MCF 10A (cell line): ENCODE results near the gene GAMT. TPM values are rescaled to one million over a fixed set of nuclear protein-coding genes. Genes with fewer than 3 reads are reported as not detected.

Experiments used
- BruUV-seq: library from RNA; stranded (reverse); fragments of 400-500 nt; replicated peaks from 2 replicates; lab custom pipeline; 2021; lab: Mats Ljungman, UMichigan
- CTCF ChIA-PET: fragments of 300-600 bp; sonication (Branson Sonifier 250); formaldehyde crosslinking; extraction: SDS; loops from one replicate; lab custom pipeline; 2021; ENCODE audit warnings: antibody characterized with exemption, inconsistent platforms; lab: Yijun Ruan, JAX
- POLR2A ChIA-PET: fragments of 300-600, 350-650 bp; sonication (Branson Sonifier 250); formaldehyde crosslinking; extraction: SDS; loops from one replicate; lab custom pipeline; 2020; ENCODE audit warnings: antibody characterized with exemption, inconsistent platforms; lab: Yijun Ruan, JAX
- DNase-seq: peaks from one replicate; pipeline ENCODE4 v3.0.0-alpha.2; 2018; ENCODE audit not compliant: unreplicated experiment
- H3K27ac Mint-ChIP-seq: one replicate; pipeline ENCODE4 v1.8.0; 2022; ENCODE audit warnings: mild to moderate bottlenecking, low read depth, mixed read lengths; ENCODE audit not compliant: unreplicated experiment
- H3K27me3 Mint-ChIP-seq: one replicate; pipeline ENCODE4 v1.8.0; 2022; ENCODE audit warnings: mixed read lengths; ENCODE audit not compliant: insufficient read depth, unreplicated experiment
- H3K36me3 Mint-ChIP-seq: one replicate; pipeline ENCODE4 v1.8.0; 2022; ENCODE audit warnings: mild to moderate bottlenecking, moderate library complexity, mixed read lengths; ENCODE audit not compliant: insufficient read depth, unreplicated experiment
- H3K4me1 Mint-ChIP-seq: one replicate; pipeline ENCODE4 v1.8.0; 2022; ENCODE audit warnings: mixed read lengths; ENCODE audit not compliant: insufficient read depth, unreplicated experiment
- H3K4me3 Mint-ChIP-seq: one replicate; pipeline ENCODE4 v1.8.0; 2022; ENCODE audit warnings: mild to moderate bottlenecking, moderate library complexity, mixed read lengths; ENCODE audit not compliant: unreplicated experiment
- H3K9me3 Mint-ChIP-seq: one replicate; pipeline ENCODE4 v1.8.0; 2022; ENCODE audit warnings: mixed read lengths; ENCODE audit not compliant: unreplicated experiment
- CTCF ChIP-seq: fragments of 200-600 bp; IDR thresholded peaks from one replicate; pipeline ENCODE4 v1.8.0; 2022; ENCODE audit warnings: antibody characterized with exemption, mild to moderate bottlenecking; ENCODE audit not compliant: unreplicated experiment
- intact Hi-C: fragments of 100-400 bp; cut with micrococcal nuclease; formaldehyde crosslinking; loops from 2 replicates; pipeline ENCODE4 v1.14.1; 2022
- total RNA-seq: library from RNA; stranded (reverse); gene quantifications from 2 replicates; pipeline ENCODE4 v1.2.3, GENCODE V29; 2022

GAMT gene
- total RNA-seq, 1 experiment from 2014 or later, result 7.0 TPM

- no peaks in the 10 kb centered on the region for H3K9me3 Mint-ChIP-seq
- no peak for DNase-seq
- TF ChIP-seq CTCF, result no peak
- CTCF ChIA-PET, result interaction anchor here (0.6 to 0.8 kb wide), 2 partner anchors 36 to 77 kb away, joined by 3 to 5 read pairs; no protein-coding TSS in a partner anchor
- H3K4me1 Mint-ChIP-seq, result peaks cover 8% of the 10 kb centered on the region
- no peaks in the 10 kb centered on the region for H3K27me3 Mint-ChIP-seq
- H3K4me3 Mint-ChIP-seq, result peak overlapping the region; percentile 79
- H3K36me3 Mint-ChIP-seq, result peaks cover 40% of the 10 kb centered on the region
- POLR2A ChIA-PET, result no interaction called here
- BruUV-seq, result no TSS peak
- H3K27ac Mint-ChIP-seq, result peak overlapping the region; percentile 71
- intact Hi-C loops, result no loop called here
Measured at GRCh38 chr19:1355568-1356507, 45.5 kb downstream of the GAMT start.

GRCh38 chr19:1354970-1355567, 46.3 kb downstream of the GAMT start:
- intact Hi-C loops, result no loop called here
- H3K9me3 Mint-ChIP-seq, result no peaks in the 10 kb centered on the region
- ChIA-PET CTCF (no interaction called here), POLR2A (interaction anchor here (0.7 to 1.7 kb wide), 7 partner anchors 9 to 43 kb away, joined by 3 to 11 read pairs (median 4); partner anchors contain the start of gene NDUFS7)
- H3K4me1 Mint-ChIP-seq, result peaks cover 8% of the 10 kb centered on the region
- peaks cover 35% of the 10 kb centered on the region for H3K36me3 Mint-ChIP-seq
- no peaks in the 10 kb centered on the region for H3K27me3 Mint-ChIP-seq
- DNase-seq, result no peak
- BruUV-seq, result no TSS peak
- no peak for TF ChIP-seq CTCF
- peak overlapping the region; percentile 79 for H3K4me3 Mint-ChIP-seq
- peak overlapping the region; percentile 71 for H3K27ac Mint-ChIP-seq

GRCh38 chr19:1353144-1353543, 48.2 kb downstream of the GAMT start:
- no peaks in the 10 kb centered on the region for H3K9me3 Mint-ChIP-seq
- BruUV-seq, result no TSS peak
- no peak for TF ChIP-seq CTCF
- intact Hi-C loops, result no loop called here
- no peak overlapping the region for H3K27ac Mint-ChIP-seq
- H3K4me3 Mint-ChIP-seq, result no peak overlapping the region
- no peak for DNase-seq
- POLR2A ChIA-PET, result no interaction called here
- no peaks in the 10 kb centered on the region for H3K27me3 Mint-ChIP-seq
- H3K36me3 Mint-ChIP-seq, result peaks cover 19% of the 10 kb centered on the region
- CTCF ChIA-PET, result interaction anchor here (0.9 kb wide), 1 partner anchor 26 kb away, joined by 3 read pairs; no protein-coding TSS in a partner anchor
- H3K4me1 Mint-ChIP-seq, result peaks cover 8% of the 10 kb centered on the region

GRCh38 chr19:1351381-1351851, 49.9 kb downstream of the GAMT start:
- no peak overlapping the region for H3K27ac Mint-ChIP-seq
- no TSS peak for BruUV-seq
- no peak for TF ChIP-seq CTCF
- DNase-seq, result no peak
- H3K9me3 Mint-ChIP-seq, result no peaks in the 10 kb centered on the region
- CTCF ChIA-PET, result no interaction called here
- H3K27me3 Mint-ChIP-seq, result no peaks in the 10 kb centered on the region
- H3K4me1 Mint-ChIP-seq, result peaks cover 8% of the 10 kb centered on the region
- H3K4me3 Mint-ChIP-seq, result no peak overlapping the region
- H3K36me3 Mint-ChIP-seq, result peaks cover 6% of the 10 kb centered on the region
- intact Hi-C loops, result no loop called here
- POLR2A ChIA-PET, result no interaction called here
